Liver (tissue), 9 donors: ENCODE results near the gene CFAP74. TPM values are rescaled to one million over a fixed set of nuclear protein-coding genes. Genes with fewer than 3 reads are reported as not detected.

Experiments
- DNase-seq: peaks from one replicate; pipeline ENCODE4 v3.0.0-alpha.2; 2017; ENCODE audit warnings: low spot score
- H3K27ac ChIP-seq, 2 donors: one replicate each; pipeline ENCODE4 v1.7.0; 2013; ENCODE audit warnings: inconsistent platforms in 2 of 2, low read length in 2 of 2, control low read depth in 1 of 2, low read depth in 1 of 2, mild to moderate bottlenecking in 1 of 2
- H3K27me3 ChIP-seq, 4 donors: one replicate each; pipeline versions ENCODE4 v1.6.1 to v1.7.0; 2013; ENCODE audit warnings: low read length in 3 of 4, inconsistent platforms in 1 of 4, mild to moderate bottlenecking in 1 of 4, moderate library complexity in 1 of 4; ENCODE audit not compliant: control insufficient read depth in 4 of 4, insufficient read depth in 4 of 4
- H3K36me3 ChIP-seq, 4 donors: one replicate each; pipeline versions ENCODE4 v1.6.1 to v1.7.0; 2013; ENCODE audit warnings: low read length in 3 of 4, mild to moderate bottlenecking in 3 of 4, low read depth in 1 of 4, moderate library complexity in 1 of 4; ENCODE audit not compliant: control insufficient read depth in 4 of 4, insufficient read depth in 3 of 4
- H3K4me1 ChIP-seq, 4 donors: one replicate each; pipeline versions ENCODE4 v1.6.1 to v1.7.0; 2013; ENCODE audit warnings: low read length in 3 of 4, mild to moderate bottlenecking in 3 of 4, moderate library complexity in 1 of 4; ENCODE audit not compliant: control insufficient read depth in 4 of 4, insufficient read depth in 4 of 4
- H3K4me3 ChIP-seq, 3 donors: one replicate each; pipeline versions ENCODE4 v1.6.1 to v1.7.0; 2013; ENCODE audit warnings: low read length in 3 of 3, control low read depth in 1 of 3, low read depth in 1 of 3, mild to moderate bottlenecking in 1 of 3
- H3K9ac ChIP-seq, 2 donors: one replicate each; pipeline ENCODE4 v1.7.0; 2013; ENCODE audit warnings: low read length in 2 of 2, mild to moderate bottlenecking in 2 of 2, moderate library complexity in 2 of 2, control low read depth in 1 of 2, low read depth in 1 of 2
- H3K9me3 ChIP-seq, 4 donors: one replicate each; pipeline versions ENCODE4 v1.6.1 to v1.7.0; 2013; ENCODE audit warnings: low read length in 3 of 4; ENCODE audit not compliant: control insufficient read depth in 4 of 4
- ATF3 ChIP-seq: IDR thresholded peaks from 2 replicates; pipeline ENCODE4 v1.6.1; 2016; ENCODE audit warnings: antibody characterized with exemption
- CTCF ChIP-seq: fragments of 150-350 bp; IDR thresholded peaks from 2 replicates; pipeline ENCODE4 v1.5.1; 2017; ENCODE audit warnings: improper control_type of control experiment, low read depth, low read length; ENCODE audit not compliant: missing input control
- EGR1 ChIP-seq, 2 donors: IDR thresholded peaks; 2 replicates each; pipeline ENCODE4 v1.6.1; 2016 to 2018; ENCODE audit warnings: antibody characterized with exemption in 2 of 2, low read depth in 2 of 2
- FOXA1 ChIP-seq: IDR thresholded peaks from 2 replicates; pipeline ENCODE4 v1.6.1; 2016; ENCODE audit warnings: antibody characterized with exemption
- FOXA2 ChIP-seq: IDR thresholded peaks from 2 replicates; pipeline ENCODE4 v1.6.1; 2016; ENCODE audit warnings: antibody characterized with exemption
- GABPA ChIP-seq, 2 donors: IDR thresholded peaks in 1 of 2; conservative IDR thresholded peaks in 1 of 2; 2 replicates each; pipeline ENCODE4 v1.6.1; 2016; ENCODE audit warnings: antibody characterized with exemption in 2 of 2, mild to moderate bottlenecking in 1 of 2, moderate library complexity in 1 of 2
- HNF4A ChIP-seq, 2 donors: conservative IDR thresholded peaks; 2 replicates each; pipeline ENCODE4 v1.6.1; 2016; ENCODE audit warnings: antibody characterized with exemption in 2 of 2, mild to moderate bottlenecking in 2 of 2
- HNF4G ChIP-seq: IDR thresholded peaks from 2 replicates; pipeline ENCODE4 v1.6.1; 2016; ENCODE audit warnings: antibody characterized with exemption
- JUND ChIP-seq, 2 donors: IDR thresholded peaks; 2 replicates each; pipeline ENCODE4 v1.6.1; 2016; ENCODE audit warnings: antibody characterized with exemption in 2 of 2
- MAX ChIP-seq: IDR thresholded peaks from 2 replicates; pipeline ENCODE4 v1.6.1; 2016; ENCODE audit warnings: antibody characterized with exemption
- NR2F2 ChIP-seq: IDR thresholded peaks from 2 replicates; pipeline ENCODE4 v1.6.1; 2016; ENCODE audit warnings: antibody characterized with exemption
- RAD21 ChIP-seq, 2 donors: IDR thresholded peaks; 2 replicates each; pipeline ENCODE4 v1.6.1; 2016; ENCODE audit warnings: antibody characterized with exemption in 2 of 2, mild to moderate bottlenecking in 2 of 2
- RXRA ChIP-seq, 2 donors: IDR thresholded peaks; 2 replicates each; pipeline ENCODE4 v1.6.1; 2017 to 2018; ENCODE audit warnings: antibody characterized with exemption in 2 of 2, mild to moderate bottlenecking in 1 of 2
- SP1 ChIP-seq: IDR thresholded peaks from 2 replicates; pipeline ENCODE4 v1.6.1; 2018; ENCODE audit warnings: antibody characterized with exemption, mild to moderate bottlenecking
- TAF1 ChIP-seq: conservative IDR thresholded peaks from 2 replicates; pipeline ENCODE4 v1.6.1; 2016; ENCODE audit warnings: antibody characterized with exemption, mild to moderate bottlenecking
- YY1 ChIP-seq: IDR thresholded peaks from 2 replicates; pipeline ENCODE4 v1.6.1; 2016; ENCODE audit warnings: antibody characterized with exemption, mild to moderate bottlenecking
- ZBTB33 ChIP-seq: IDR thresholded peaks from 2 replicates; pipeline ENCODE4 v1.6.1; 2016; ENCODE audit warnings: antibody characterized with exemption
- WGBS: extraction: QIAGEN DNeasy Blood & Tissue Kit; methylation state at CpG from one replicate; pipeline ENCODE4 v1.1.7; 2013; 5-methylcytosine and 5-hydroxymethylcytosine counted together
- polyA plus RNA-seq, 2 donors: library from polyadenylated mRNA; stranded (reverse) in 1 of 2; unstranded in 1 of 2; fragments of 200-250 nt in 1 of 2; fragments of >200 nt in 1 of 2; fragmentation: Nextera tagmentation in 1 of 2; extraction: Ambion mirVana in 1 of 2; gene quantifications; one replicate each; pipeline versions ENCODE4 v1.2.1 to v1.2.3, GENCODE V29; 2013 to 2015
- total RNA-seq, 2 donors: library from RNA; depleted of rRNA; stranded (reverse); fragments of >200 nt; gene quantifications; one replicate each; pipeline ENCODE4 v1.2.3, GENCODE V29; 2014
- TF ChIP-seq, protein P1 (sequence below): IDR thresholded peaks from 2 replicates; pipeline ENCODE4 v1.6.1; 2016; ENCODE audit warnings: antibody characterized with exemption, mild to moderate bottlenecking
- donor health status: healthy.
- donor health status: healthy.
- donor health status: healthy.
- donor health status: healthy.
- donor health status: healthy.

CFAP74 gene
- total and polyA plus RNA-seq, 4 donors, result under 0.01 to 0.31 TPM; not detected in 2

DNA sequence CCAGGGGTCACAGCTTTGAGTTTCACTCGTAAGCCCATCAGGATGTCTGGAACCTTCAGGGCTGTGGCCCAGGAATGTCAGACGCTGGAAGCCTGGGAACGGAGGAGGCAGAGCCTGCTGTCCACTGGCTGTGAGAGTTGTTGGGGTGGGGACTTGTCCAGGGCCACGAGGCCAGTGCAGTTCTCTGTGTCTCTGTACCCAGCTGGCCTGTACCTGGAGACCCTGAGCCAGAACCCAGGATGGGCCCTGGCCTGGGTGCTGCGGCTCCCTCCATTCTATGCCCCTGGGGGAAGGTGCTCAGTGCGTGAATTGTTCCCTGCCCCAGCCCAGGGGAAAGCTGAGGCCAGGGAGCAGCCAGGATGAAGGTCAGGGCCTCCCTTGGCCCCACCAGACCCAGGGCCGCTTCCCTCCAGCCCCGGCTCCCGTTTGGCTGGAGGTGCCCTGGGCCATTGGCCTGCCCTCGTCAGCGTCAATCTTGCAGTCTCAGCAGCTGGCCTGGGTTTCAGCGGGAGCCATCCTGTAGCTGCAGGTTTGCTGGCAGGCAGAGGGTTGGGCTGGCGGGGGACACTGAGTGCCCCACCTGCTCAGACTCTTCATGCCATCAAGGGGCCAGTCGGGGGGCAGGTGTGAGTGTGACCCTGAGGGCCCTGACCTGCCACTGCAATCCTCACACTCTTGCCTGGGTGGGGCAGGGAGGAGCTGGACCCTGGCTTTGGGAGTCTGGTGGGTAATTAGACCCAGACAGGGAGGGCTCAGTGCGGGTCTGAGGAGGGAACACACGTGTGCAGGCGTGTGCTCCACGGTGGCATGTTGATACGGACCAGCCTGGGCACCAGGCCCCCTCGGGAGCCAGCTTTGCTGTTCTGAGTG is 89.2 kb downstream of the CFAP74 start:
- H3K4me3 ChIP-seq, result no peak overlapping the region
- no peaks in the 10 kb centered on the region for H3K36me3 ChIP-seq
- TF ChIP-seq FOXA1, result no peak
- TF ChIP-seq FOXA2, result no peak
- no peak for TF ChIP-seq CTCF
- TF ChIP-seq ZBTB33, result no peak
- TF ChIP-seq YY1, result no peak
- TF ChIP-seq ATF3, result no peak
- TF ChIP-seq, protein P1, sequence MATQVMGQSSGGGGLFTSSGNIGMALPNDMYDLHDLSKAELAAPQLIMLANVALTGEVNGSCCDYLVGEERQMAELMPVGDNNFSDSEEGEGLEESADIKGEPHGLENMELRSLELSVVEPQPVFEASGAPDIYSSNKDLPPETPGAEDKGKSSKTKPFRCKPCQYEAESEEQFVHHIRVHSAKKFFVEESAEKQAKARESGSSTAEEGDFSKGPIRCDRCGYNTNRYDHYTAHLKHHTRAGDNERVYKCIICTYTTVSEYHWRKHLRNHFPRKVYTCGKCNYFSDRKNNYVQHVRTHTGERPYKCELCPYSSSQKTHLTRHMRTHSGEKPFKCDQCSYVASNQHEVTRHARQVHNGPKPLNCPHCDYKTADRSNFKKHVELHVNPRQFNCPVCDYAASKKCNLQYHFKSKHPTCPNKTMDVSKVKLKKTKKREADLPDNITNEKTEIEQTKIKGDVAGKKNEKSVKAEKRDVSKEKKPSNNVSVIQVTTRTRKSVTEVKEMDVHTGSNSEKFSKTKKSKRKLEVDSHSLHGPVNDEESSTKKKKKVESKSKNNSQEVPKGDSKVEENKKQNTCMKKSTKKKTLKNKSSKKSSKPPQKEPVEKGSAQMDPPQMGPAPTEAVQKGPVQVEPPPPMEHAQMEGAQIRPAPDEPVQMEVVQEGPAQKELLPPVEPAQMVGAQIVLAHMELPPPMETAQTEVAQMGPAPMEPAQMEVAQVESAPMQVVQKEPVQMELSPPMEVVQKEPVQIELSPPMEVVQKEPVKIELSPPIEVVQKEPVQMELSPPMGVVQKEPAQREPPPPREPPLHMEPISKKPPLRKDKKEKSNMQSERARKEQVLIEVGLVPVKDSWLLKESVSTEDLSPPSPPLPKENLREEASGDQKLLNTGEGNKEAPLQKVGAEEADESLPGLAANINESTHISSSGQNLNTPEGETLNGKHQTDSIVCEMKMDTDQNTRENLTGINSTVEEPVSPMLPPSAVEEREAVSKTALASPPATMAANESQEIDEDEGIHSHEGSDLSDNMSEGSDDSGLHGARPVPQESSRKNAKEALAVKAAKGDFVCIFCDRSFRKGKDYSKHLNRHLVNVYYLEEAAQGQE, result no peak
- no peak for TF ChIP-seq RXRA (IDR thresholded peaks at IDR 0.05)
- no peak for TF ChIP-seq SP1
- no peak for TF ChIP-seq EGR1 (IDR thresholded peaks at IDR 0.05; ENCODE audit: low read depth in 2 of 2)
- TF ChIP-seq TAF1, result no peak
- TF ChIP-seq JUND (IDR thresholded peaks at IDR 0.05), result no peak
- TF ChIP-seq HNF4A (conservative IDR thresholded peaks at IDR 0.05), result no peak
- TF ChIP-seq HNF4G, result no peak
- no peak for TF ChIP-seq MAX
- no peak for TF ChIP-seq GABPA (IDR thresholded peaks at IDR 0.05 in 1 of 2, conservative IDR thresholded peaks at IDR 0.05 in 1 of 2)
- no peak for TF ChIP-seq NR2F2
- no peak for TF ChIP-seq RAD21 (IDR thresholded peaks at IDR 0.05)
- peaks cover 15 to 32% (median 21%) of the 10 kb centered on the region in 4 donors for H3K4me1 ChIP-seq
- H3K9me3 ChIP-seq, result no peaks in the 10 kb centered on the region
- no peaks in the 10 kb centered on the region for H3K27me3 ChIP-seq
- 60% methylated on average over 20 of the region's 20 CpGs for WGBS
- DNase-seq, result no peak
- H3K27ac ChIP-seq, result no peak overlapping the region
- no peak overlapping the region for H3K9ac ChIP-seq
